Adrenal gland (tissue), 12 donors: ENCODE results near the gene APOBEC2. TPM values are rescaled to one million over a fixed set of nuclear protein-coding genes. Genes with fewer than 3 reads are reported as not detected.

Experiments used
- DNase-seq, 7 donors: peaks; one replicate each; pipeline ENCODE4 v3.0.0-alpha.2; 2019 to 2020
- H3K27ac ChIP-seq, 5 donors: fragments of 200-600 bp; sonication (generic) in 4 of 5; 1 replicate in 3 of 5; 2 replicates in 2 of 5; pipeline versions ENCODE4 v1.5.1 to v1.8.0; 2016 to 2020; ENCODE audit warnings: mild to moderate bottlenecking in 1 of 5
- H3K27me3 ChIP-seq: fragments of 200-600 bp; 2 replicates; pipeline ENCODE4 v1.8.0; 2021
- H3K36me3 ChIP-seq, 2 donors: fragments of 200-600 bp; replicated peaks in 1 of 2; 1 replicate in 1 of 2; 2 replicates in 1 of 2; pipeline versions ENCODE4 v1.5.1 to v1.8.0; 2018 to 2022
- H3K4me1 ChIP-seq, 2 donors: fragments of 200-600 bp; replicated peaks in 1 of 2; 1 replicate in 1 of 2; 2 replicates in 1 of 2; pipeline versions ENCODE4 v1.5.1 to v1.8.0; 2018 to 2021
- H3K4me3 ChIP-seq, 4 donors: fragments of 200-600 bp; sonication (generic) in 3 of 4; one replicate each; pipeline ENCODE4 v1.5.1; 2016 to 2018
- H3K9me3 ChIP-seq, 3 donors: fragments of 200-600 bp; sonication (generic) in 1 of 3; replicated peaks in 1 of 3; 1 replicate in 2 of 3; 2 replicates in 1 of 3; pipeline versions ENCODE4 v1.5.1 to v1.8.0; 2016 to 2021
- POLR2A ChIP-seq, 2 donors: fragments of 450-650 bp; IDR thresholded peaks; one replicate each; pipeline ENCODE4 v1.6.1; 2017; ENCODE audit warnings: antibody characterized with exemption in 2 of 2, mild to moderate bottlenecking in 2 of 2, moderate library complexity in 1 of 2
- WGBS, 4 donors: extraction: QIAGEN DNeasy Blood & Tissue Kit in 2 of 4; methylation state at CpG; one replicate each; pipeline versions ENCODE4 v1.1.5 to v1.1.7; 2013 to 2017; 5-methylcytosine and 5-hydroxymethylcytosine counted together
- intact Hi-C, 2 donors: fragments of 100-400 bp; cut with DNase I; formaldehyde crosslinking; loops; one replicate each; pipeline versions ENCODE4 v1.14.1 to v1.15.0; 2022 to 2023
- polyA plus RNA-seq, 3 donors: library from polyadenylated mRNA; stranded (reverse); fragments of 200-250 nt in 2 of 3; fragments of 350-450 nt in 1 of 3; fragmentation: Illumina TruSeq in 1 of 3; extraction: RNeasy Lipid Tissue Mini Kit (QIAGEN cat#74804) in 1 of 3; gene quantifications; one replicate each; pipeline ENCODE4 v1.2.3, GENCODE V29; 2013 to 2014
- total RNA-seq, 9 donors: library from RNA; depleted of rRNA in 4 of 9; stranded (reverse); fragments of >200 nt in 4 of 9; fragments of 120-200 nt in 1 of 9; fragmentation: NEBNext Ultra II Directional in 1 of 9; extraction: Animal tissue kit (Norgen Biotek cat#: 25700) in 1 of 9; gene quantifications; one replicate each; pipeline versions ENCODE4 v1.1.0 to v1.2.4, GENCODE V29; 2013 to 2023
- TF ChIP-seq, protein P1 (sequence below), 6 experiments: fragments of 450-650 bp in 4 of 6; fragments of 200-600 bp in 2 of 6; sonication (generic) in 1 of 6; IDR thresholded peaks; 1 replicate in 5 of 6; 2 replicates in 1 of 6; pipeline versions ENCODE4 v1.5.1 to v1.8.0; 2016 to 2021; ENCODE audit warnings: antibody characterized with exemption in 6 of 6, mild to moderate bottlenecking in 2 of 6, moderate library complexity in 1 of 6
- donor health status: healthy with polysubstance abuse.
- donor health status: Bipolar disorder and iron deficiency.
- donor health status: DM: yes; HTN: yes; CAD: no.
- donor health status: DM: no; HTN: no; CAD: no.
- donor health status: DM: no; HTN: no; CAD: no.
- donor health status: DM: yes; HTN: yes; CAD: no.

APOBEC2 gene
- total and polyA plus RNA-seq, 12 donors = 0.28 to 3.7 (median 1.0) TPM; not detected in 3

DNA sequence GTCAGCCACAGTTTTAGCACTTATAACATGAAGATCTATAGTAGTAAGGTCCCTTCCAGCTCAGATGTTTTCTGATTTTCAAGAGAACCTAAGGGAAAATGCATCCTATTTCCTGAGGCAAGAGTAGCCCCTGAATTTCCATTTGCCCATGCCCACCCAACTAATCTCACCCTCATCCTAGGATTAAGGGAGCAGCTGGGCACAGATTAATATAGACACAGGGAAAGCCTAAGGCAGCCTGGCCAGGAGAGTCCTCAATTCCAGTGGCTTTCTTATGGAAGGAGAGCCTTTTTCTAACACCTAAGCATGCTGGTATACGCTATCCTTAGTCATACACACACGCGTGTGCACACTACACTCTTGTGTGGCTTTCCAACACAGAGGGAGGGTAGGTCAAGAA is 1.5 kb downstream of the APOBEC2 start:
- Histone ChIP-seq H3K4me1 (no peaks in the 10 kb centered on the region), H3K27ac (no peak overlapping the region), H3K9me3 (no peaks in the 10 kb centered on the region), H3K4me3 (no peak overlapping the region), H3K36me3 (no peaks in the 10 kb centered on the region), H3K27me3 (no peaks in the 10 kb centered on the region)
- TF ChIP-seq, protein P1, sequence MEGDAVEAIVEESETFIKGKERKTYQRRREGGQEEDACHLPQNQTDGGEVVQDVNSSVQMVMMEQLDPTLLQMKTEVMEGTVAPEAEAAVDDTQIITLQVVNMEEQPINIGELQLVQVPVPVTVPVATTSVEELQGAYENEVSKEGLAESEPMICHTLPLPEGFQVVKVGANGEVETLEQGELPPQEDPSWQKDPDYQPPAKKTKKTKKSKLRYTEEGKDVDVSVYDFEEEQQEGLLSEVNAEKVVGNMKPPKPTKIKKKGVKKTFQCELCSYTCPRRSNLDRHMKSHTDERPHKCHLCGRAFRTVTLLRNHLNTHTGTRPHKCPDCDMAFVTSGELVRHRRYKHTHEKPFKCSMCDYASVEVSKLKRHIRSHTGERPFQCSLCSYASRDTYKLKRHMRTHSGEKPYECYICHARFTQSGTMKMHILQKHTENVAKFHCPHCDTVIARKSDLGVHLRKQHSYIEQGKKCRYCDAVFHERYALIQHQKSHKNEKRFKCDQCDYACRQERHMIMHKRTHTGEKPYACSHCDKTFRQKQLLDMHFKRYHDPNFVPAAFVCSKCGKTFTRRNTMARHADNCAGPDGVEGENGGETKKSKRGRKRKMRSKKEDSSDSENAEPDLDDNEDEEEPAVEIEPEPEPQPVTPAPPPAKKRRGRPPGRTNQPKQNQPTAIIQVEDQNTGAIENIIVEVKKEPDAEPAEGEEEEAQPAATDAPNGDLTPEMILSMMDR (IDR thresholded peaks at IDR 0.05) = no peak
- TF ChIP-seq POLR2A (IDR thresholded peaks at IDR 0.05) = no peak
- intact Hi-C loops = no loop called here
- 95 to 100% (median 96%) methylated on average over 3 of the region's 3 CpGs for WGBS, 4 donors
- DNase-seq = no peak

DNA sequence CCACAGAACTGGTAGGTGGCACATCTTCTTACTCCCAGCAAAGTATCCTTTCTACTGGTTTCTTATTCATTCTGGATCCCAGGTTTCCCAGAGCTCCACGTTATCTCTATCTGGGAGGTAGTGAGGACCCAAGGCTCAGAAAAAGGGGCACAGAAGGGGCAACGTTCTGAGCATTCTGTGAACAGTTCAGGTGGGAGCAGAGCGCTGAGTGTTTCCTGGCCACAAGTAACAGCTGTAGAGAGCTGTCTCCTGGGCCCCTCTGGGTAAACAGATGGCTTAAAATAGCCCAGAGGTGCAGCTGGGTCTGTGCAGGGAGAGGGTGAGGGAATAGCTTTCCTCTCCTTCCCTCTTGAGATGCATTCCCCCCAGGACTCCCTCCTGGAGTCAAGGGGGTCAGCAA is 2.1 kb downstream of the APOBEC2 start:
- no peak overlapping the region for H3K4me3 ChIP-seq
- WGBS, 4 donors = 65 to 74% (median 69%) methylated on average over 3 of the region's 3 CpGs
- H3K27ac ChIP-seq = no peak overlapping the region
- TF ChIP-seq POLR2A (IDR thresholded peaks at IDR 0.05) = no peak
- TF ChIP-seq, protein P1 (IDR thresholded peaks at IDR 0.05) = no peak
- no peaks in the 10 kb centered on the region for H3K36me3 ChIP-seq
- intact Hi-C loops = no loop called here
- H3K4me1 ChIP-seq = no peaks in the 10 kb centered on the region
- DNase-seq = no peak
- H3K9me3 ChIP-seq = no peaks in the 10 kb centered on the region
- H3K27me3 ChIP-seq = no peaks in the 10 kb centered on the region

DNA sequence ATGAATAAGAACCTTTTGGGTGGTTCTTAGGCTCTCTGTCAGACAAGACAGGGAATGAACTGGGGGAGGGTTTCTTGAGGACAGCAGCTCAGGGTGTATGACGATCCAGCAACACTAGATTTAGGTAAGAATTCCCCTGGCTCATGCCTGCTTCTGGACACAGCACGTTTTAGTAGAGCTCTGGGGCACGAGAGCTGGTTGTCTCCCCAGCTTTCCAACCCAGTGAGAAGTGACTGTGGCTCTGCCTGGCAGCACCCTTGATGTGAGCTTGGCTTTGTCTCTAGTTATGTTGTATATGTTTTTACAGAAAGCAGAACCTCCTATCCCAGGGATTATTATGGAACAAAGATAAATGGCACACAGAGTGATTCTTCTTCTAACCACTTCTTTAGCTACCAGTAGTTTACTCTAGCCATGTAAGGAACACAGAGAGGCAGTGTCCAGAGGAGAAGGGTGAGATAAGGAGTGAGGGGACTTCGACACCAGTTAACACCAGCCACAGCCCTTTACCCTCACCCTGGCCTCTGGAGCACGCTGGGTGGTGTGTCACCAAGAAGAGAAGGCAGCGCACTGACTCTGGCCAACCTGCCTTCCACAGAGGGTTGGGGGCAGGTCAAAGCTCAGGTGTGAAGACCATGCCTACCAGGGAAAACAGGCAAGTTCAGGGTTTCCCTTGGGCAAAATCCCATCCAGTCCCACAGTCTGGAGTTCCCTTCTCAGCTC is 3.9 kb downstream of the APOBEC2 start:
- no peak for DNase-seq
- no peaks in the 10 kb centered on the region for H3K9me3 ChIP-seq
- H3K27ac ChIP-seq = no peak overlapping the region
- H3K36me3 ChIP-seq = no peaks in the 10 kb centered on the region
- no peak overlapping the region for H3K4me3 ChIP-seq
- H3K4me1 ChIP-seq = no peaks in the 10 kb centered on the region
- WGBS, 4 donors = 92 to 98% (median 97%) methylated on average over 6 of the region's 6 CpGs
- no peaks in the 10 kb centered on the region for H3K27me3 ChIP-seq
- intact Hi-C loops = no loop called here
- TF ChIP-seq POLR2A (IDR thresholded peaks at IDR 0.05) = no peak

DNA sequence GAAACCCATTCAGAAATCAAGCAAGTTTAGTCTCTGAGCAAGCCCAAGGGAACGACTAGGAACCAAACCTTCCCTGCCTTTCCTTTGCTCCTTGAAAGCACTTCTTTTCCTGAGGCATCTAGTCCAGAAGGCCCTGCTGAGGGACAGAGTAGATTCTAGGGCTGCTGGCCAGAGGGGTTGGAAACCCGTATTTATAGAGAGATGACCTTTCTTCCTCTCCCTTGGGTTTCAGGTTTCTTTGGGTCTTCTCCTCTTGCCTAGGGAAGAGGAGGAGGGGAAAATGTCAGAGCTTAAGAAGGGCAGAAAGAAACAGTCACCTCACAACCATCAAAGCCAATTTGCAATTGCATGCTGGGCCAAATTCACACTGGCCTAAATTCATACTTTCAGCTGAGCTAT is 5.8 kb downstream of the APOBEC2 start:
- Histone ChIP-seq H3K4me3 (no peak overlapping the region), H3K9me3 (no peaks in the 10 kb centered on the region), H3K36me3 (no peaks in the 10 kb centered on the region), H3K27ac (no peak overlapping the region), H3K4me1 (no peaks in the 10 kb centered on the region), H3K27me3 (no peaks in the 10 kb centered on the region)
- 66 to 82% (median 75%) methylated on average over 2 of the region's 2 CpGs for WGBS, 4 donors
- intact Hi-C loops = no loop called here
- no peak for DNase-seq
- TF ChIP-seq, protein P1 (IDR thresholded peaks at IDR 0.05) = no peak
- no peak for TF ChIP-seq POLR2A (IDR thresholded peaks at IDR 0.05)

DNA sequence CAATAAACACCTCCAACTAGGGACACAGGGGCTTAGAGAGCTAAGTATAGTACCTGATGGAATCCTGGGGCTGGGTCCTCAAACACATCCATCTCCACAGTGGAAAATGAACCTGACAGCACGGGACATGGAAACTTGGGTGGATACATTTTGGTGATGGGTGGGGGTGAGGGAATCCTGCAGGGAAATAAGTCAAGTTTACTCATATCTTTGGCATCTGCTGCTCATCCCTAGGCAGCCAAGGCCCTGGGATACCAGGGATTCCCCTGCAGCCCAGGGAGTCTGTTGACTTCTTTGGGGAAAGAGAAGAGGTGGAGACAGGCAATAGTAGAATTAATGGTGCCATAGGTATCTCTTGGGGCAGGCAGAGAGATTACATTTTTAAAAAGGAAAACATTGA is 6.6 kb downstream of the APOBEC2 start:
- no peaks in the 10 kb centered on the region for H3K4me1 ChIP-seq
- H3K4me3 ChIP-seq = no peak overlapping the region
- H3K36me3 ChIP-seq = no peaks in the 10 kb centered on the region
- no peaks in the 10 kb centered on the region for H3K27me3 ChIP-seq
- intact Hi-C loops = no loop called here
- DNase-seq = no peak
- TF ChIP-seq, protein P1 (IDR thresholded peaks at IDR 0.05) = no peak
- no peak for TF ChIP-seq POLR2A (IDR thresholded peaks at IDR 0.05)
- WGBS, 4 donors = 79 to 98% (median 92%) methylated on average over 1 of the region's 1 CpG
- no peak overlapping the region for H3K27ac ChIP-seq
- no peaks in the 10 kb centered on the region for H3K9me3 ChIP-seq
